Fibroblast of pulmonary artery (primary cell): ENCODE data around the gene HEATR1.

ENCODE experiments used
- DNase-seq: peaks from one replicate; pipeline ENCODE4 v3.0.0-alpha.2; 2010; ENCODE audit warnings: low read depth
- H3K4me3 ChIP-seq: replicated peaks from 2 replicates; pipeline ENCODE4 v1.5.1; 2011; ENCODE audit warnings: low read depth, mild to moderate bottlenecking, control low read depth, low read length, moderate library complexity
- CTCF ChIP-seq: IDR thresholded peaks from 2 replicates; pipeline ENCODE4 v1.5.1; 2011; ENCODE audit warnings: mild to moderate bottlenecking, control low read depth, low read length, inconsistent platforms; ENCODE audit errors: missing control alignments

HEATR1 gene

GRCh38 chr1:236603991-236604904, at the start of gene HEATR1:
Gene HEATR1, minus strand, starts transcription at chr1:236604516. Its CDS starts 421 bp downstream, at chr1:236604095.
- peak; percentile 97 for DNase-seq
- no peak for TF ChIP-seq CTCF

GRCh38 chr1:236645016-236645680, 40.8 kb upstream of the HEATR1 start:
- H3K4me3 ChIP-seq, result no peak overlapping the region
- no peak for TF ChIP-seq CTCF
- no peak for DNase-seq

More at GRCh38 chr1:236603991-236604904, at the start of gene HEATR1:
- peak within 1 kb of the TSS; percentile 98 for H3K4me3 ChIP-seq

DNA sequence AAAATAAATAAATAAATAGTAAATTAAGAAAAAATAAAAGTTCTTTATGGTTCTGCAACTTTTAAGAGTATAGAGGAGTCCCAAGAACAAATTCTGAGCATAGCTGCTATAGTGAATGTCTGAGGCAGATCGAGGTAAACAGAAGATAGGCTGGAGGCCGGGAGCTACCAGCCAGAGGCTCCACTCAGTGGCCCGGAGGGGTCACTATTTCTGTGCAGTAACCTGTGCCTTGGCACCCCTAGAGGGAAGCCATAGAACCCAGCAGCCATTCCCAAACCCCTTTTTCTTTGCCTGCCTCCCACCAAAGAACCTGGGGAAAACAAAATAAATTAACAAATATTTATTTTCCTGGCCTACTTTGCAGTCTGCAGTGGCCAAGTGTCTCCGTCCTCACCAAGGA, 38.4 kb upstream of the HEATR1 start:
- no peak overlapping the region for H3K4me3 ChIP-seq
- DNase-seq, result no peak
- TF ChIP-seq CTCF, result no peak

DNA sequence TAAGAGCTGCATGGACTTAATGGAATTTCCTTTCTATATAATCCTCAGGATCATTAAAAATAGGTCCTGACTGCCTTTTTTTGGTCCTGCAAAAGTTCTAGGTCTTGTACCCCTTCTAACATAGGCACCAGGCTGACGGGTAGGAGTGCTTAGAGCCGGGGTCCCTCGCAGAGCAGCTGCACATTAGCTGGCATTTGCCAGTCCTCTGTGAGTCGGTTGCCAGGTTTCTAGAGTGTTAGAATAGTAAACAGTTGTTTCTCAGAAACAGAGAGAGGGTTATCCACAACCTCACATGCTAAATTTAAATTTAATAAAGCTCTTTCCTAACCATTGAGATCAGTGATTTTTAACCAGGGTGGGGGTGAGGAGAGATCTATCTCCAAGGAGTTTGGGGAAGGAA, 35.4 kb upstream of the HEATR1 start:
- TF ChIP-seq CTCF, result no peak
- DNase-seq, result no peak
- no peak overlapping the region for H3K4me3 ChIP-seq

DNA sequence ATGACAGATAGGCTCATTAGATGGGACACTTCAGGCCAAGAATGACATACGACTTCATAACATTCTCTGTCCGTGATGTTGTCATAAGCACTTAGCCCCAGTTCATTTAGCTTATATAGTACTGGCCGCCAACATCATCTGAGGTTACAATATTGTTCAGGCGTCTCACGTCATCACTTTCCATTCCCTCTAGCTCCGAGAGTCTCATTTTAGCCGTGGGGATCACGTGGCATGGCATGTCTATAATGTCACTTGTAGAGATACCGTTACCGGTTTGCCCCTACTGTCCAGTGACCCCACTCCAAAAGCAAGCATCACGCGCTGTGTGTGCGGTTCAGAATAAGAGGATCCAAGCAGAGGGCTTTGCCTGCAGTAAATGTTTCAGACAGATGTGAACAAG, 34.6 kb upstream of the HEATR1 start:
- no peak for TF ChIP-seq CTCF
- no peak for DNase-seq

GRCh38 chr1:236636017-236636416, 31.7 kb upstream of the HEATR1 start:
- DNase-seq, result no peak
- no peak overlapping the region for H3K4me3 ChIP-seq
- no peak for TF ChIP-seq CTCF

More for the DNA sequence above, 34.6 kb upstream of the HEATR1 start:
- no peak overlapping the region for H3K4me3 ChIP-seq
